Measurements from ENCODE around the gene SMYD2. TPM values are rescaled to one million over a fixed set of nuclear protein-coding genes. Genes with fewer than 3 reads are reported as not detected.

The SMYD2 gene
- polyA plus RNA-seq, 1 donor from 2014 or later = 36.9 TPM

DNA sequence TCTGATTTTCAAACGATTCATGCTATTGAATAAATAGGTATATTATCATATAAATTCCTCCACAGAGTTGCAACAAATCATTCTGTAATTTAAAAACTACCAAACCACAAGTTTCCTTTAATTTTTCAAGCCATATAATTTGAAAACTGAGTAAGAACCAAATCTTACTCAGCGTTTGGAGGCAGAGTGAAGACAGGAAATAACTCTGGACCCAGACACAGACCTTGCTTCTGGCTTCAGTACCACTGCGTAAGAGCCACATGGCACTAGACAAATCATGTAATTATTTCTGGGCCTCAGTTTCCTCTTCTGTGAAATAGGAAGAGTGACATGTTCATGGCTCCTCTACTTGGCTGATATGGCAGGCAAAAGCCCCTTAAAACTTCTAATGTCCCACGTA lies 82.4 kb downstream of the SMYD2 start:
- Histone ChIP-seq H3K9me3 (ENCODE audit: low read length) (no peaks in the 10 kb centered on the region), H3K79me2 (replicated peaks; ENCODE audit: insufficient read depth, low read length) (no peaks in the 10 kb centered on the region), H3K9ac (ENCODE audit: low read length) (no peak overlapping the region), H2AFZ (ENCODE audit: low read depth, low read length) (no peak overlapping the region), H3K9me2 (ENCODE audit: insufficient read depth, low read length) (no peaks in the 10 kb centered on the region), H3K36me3 (ENCODE audit: insufficient read depth, low read length) (no peaks in the 10 kb centered on the region), H3K27ac (ENCODE audit: low read length) (no peak overlapping the region), H3K4me3 (ENCODE audit: low read length) (no peak overlapping the region), H3K27me3 (ENCODE audit: insufficient read depth, low read depth, low read length) (no peaks in the 10 kb centered on the region), H3F3A (ENCODE audit: insufficient read depth, low read length, poor library complexity, severe bottlenecking) (no peaks in the 10 kb centered on the region), H4K20me1 (ENCODE audit: insufficient read depth) (no peaks in the 10 kb centered on the region), H3K4me2 (ENCODE audit: low read length) (no peak overlapping the region)
- TF ChIP-seq RAD21 (conservative IDR thresholded peaks at IDR 0.05) = no peak
- no peak for TF ChIP-seq SMC3 (conservative IDR thresholded peaks at IDR 0.05; ENCODE audit: poor library complexity)
- TF ChIP-seq MXI1 (conservative IDR thresholded peaks at IDR 0.05; ENCODE audit: poor library complexity, severe bottlenecking) = no peak
- TF ChIP-seq POLR2AphosphoS5 (IDR thresholded peaks at IDR 0.05) = no peak
- no peak for TF ChIP-seq REST (IDR thresholded peaks at IDR 0.05; ENCODE audit: borderline replicate concordance)
- TF ChIP-seq, protein P1, sequence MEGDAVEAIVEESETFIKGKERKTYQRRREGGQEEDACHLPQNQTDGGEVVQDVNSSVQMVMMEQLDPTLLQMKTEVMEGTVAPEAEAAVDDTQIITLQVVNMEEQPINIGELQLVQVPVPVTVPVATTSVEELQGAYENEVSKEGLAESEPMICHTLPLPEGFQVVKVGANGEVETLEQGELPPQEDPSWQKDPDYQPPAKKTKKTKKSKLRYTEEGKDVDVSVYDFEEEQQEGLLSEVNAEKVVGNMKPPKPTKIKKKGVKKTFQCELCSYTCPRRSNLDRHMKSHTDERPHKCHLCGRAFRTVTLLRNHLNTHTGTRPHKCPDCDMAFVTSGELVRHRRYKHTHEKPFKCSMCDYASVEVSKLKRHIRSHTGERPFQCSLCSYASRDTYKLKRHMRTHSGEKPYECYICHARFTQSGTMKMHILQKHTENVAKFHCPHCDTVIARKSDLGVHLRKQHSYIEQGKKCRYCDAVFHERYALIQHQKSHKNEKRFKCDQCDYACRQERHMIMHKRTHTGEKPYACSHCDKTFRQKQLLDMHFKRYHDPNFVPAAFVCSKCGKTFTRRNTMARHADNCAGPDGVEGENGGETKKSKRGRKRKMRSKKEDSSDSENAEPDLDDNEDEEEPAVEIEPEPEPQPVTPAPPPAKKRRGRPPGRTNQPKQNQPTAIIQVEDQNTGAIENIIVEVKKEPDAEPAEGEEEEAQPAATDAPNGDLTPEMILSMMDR (IDR thresholded peaks at IDR 0.05; ENCODE audit: poor library complexity, severe bottlenecking) = no peak
- no peak for TF ChIP-seq EZH2 (IDR thresholded peaks at IDR 0.05; ENCODE audit: borderline replicate concordance, insufficient read depth, low read length, poor library complexity, severe bottlenecking)
- TF ChIP-seq TAF1 (IDR thresholded peaks at IDR 0.05; ENCODE audit: low read depth) = no peak
- no peak for TF ChIP-seq EP300 (conservative IDR thresholded peaks at IDR 0.05; ENCODE audit: poor library complexity, severe bottlenecking)

- no peak overlapping the region for H3K27ac ChIP-seq (ENCODE audit: low read length)
- H3K9ac ChIP-seq (ENCODE audit: low read length) = no peak overlapping the region
- no peaks in the 10 kb centered on the region for H3F3A ChIP-seq (ENCODE audit: insufficient read depth, low read length, poor library complexity, severe bottlenecking)
- no peak overlapping the region for H3K4me2 ChIP-seq (ENCODE audit: low read length)
- no peaks in the 10 kb centered on the region for H3K79me2 ChIP-seq (replicated peaks; ENCODE audit: insufficient read depth, low read length)
- TF ChIP-seq REST (IDR thresholded peaks at IDR 0.05; ENCODE audit: borderline replicate concordance) (no peak), EZH2 (IDR thresholded peaks at IDR 0.05; ENCODE audit: borderline replicate concordance, insufficient read depth, low read length, poor library complexity, severe bottlenecking) (no peak), SMC3 (conservative IDR thresholded peaks at IDR 0.05; ENCODE audit: poor library complexity) (no peak), TAF1 (IDR thresholded peaks at IDR 0.05; ENCODE audit: low read depth) (no peak), POLR2AphosphoS5 (IDR thresholded peaks at IDR 0.05) (no peak), RAD21 (conservative IDR thresholded peaks at IDR 0.05) (no peak), EP300 (conservative IDR thresholded peaks at IDR 0.05; ENCODE audit: poor library complexity, severe bottlenecking) (no peak)
- TF ChIP-seq, protein P1 (IDR thresholded peaks at IDR 0.05; ENCODE audit: poor library complexity, severe bottlenecking) = no peak
- H4K20me1 ChIP-seq (ENCODE audit: insufficient read depth) = no peaks in the 10 kb centered on the region
- no peaks in the 10 kb centered on the region for H3K36me3 ChIP-seq (ENCODE audit: insufficient read depth, low read length)
- no peaks in the 10 kb centered on the region for H3K9me2 ChIP-seq (ENCODE audit: insufficient read depth, low read length)
- no peak overlapping the region for H2AFZ ChIP-seq (ENCODE audit: low read depth, low read length)
- H3K9me3 ChIP-seq (ENCODE audit: low read length) = no peaks in the 10 kb centered on the region
- H3K27me3 ChIP-seq (ENCODE audit: insufficient read depth, low read depth, low read length) = no peaks in the 10 kb centered on the region
- H3K4me3 ChIP-seq (ENCODE audit: low read length) = no peak overlapping the region
Observed at GRCh38 chr1:214364386-214364785, 83.4 kb downstream of the SMYD2 start.

All from neural cell (in vitro differentiated cells).